Measurements from ENCODE around the gene TFCP2. TPM values are rescaled to one million over a fixed set of nuclear protein-coding genes. Genes with fewer than 3 reads are reported as not detected.

The TFCP2 gene
- total and polyA plus RNA-seq, 8 donors: 24.1 to 57.6 (median 53.3) TPM

- DNase-seq (no peak), ATAC-seq (no peak)
- H3K9me3 ChIP-seq: no peaks in the 10 kb centered on the region
- H3K27me3 ChIP-seq: no peaks in the 10 kb centered on the region
- no peaks in the 10 kb centered on the region for H3K36me3 ChIP-seq
- no peak overlapping the region for H3K27ac ChIP-seq
- intact Hi-C loops (cut with DNase I): no loop called here
- H3K4me3 ChIP-seq: no peak overlapping the region
- H3K4me1 ChIP-seq: no peaks in the 10 kb centered on the region
- no peak for TF ChIP-seq CTCF (IDR thresholded peaks at IDR 0.05)
Observed at GRCh38 chr12:51152953-51153352, 20.0 kb downstream of the TFCP2 start.

- no peaks in the 10 kb centered on the region for H3K9me3 ChIP-seq
- intact Hi-C loops (cut with DNase I): no loop called here
- no peak for ATAC-seq
Observed at GRCh38 chr12:51150777-51151176, 22.2 kb downstream of the TFCP2 start.

GRCh38 chr12:51147309-51147708, 25.6 kb downstream of the TFCP2 start:
- no peaks in the 10 kb centered on the region for H3K9me3 ChIP-seq
- H3K4me1 ChIP-seq: no peaks in the 10 kb centered on the region
- no peak for DNase-seq
- H3K4me3 ChIP-seq: no peak overlapping the region
- no peaks in the 10 kb centered on the region for H3K27me3 ChIP-seq
- ATAC-seq: no peak
- no peaks in the 10 kb centered on the region for H3K36me3 ChIP-seq
- TF ChIP-seq CTCF (IDR thresholded peaks at IDR 0.05): no peak
- intact Hi-C loops (cut with DNase I): no loop called here
- H3K27ac ChIP-seq: no peak overlapping the region

More at GRCh38 chr12:51150777-51151176, 22.2 kb downstream of the TFCP2 start:
- Histone ChIP-seq H3K4me1 (no peaks in the 10 kb centered on the region), H3K36me3 (no peaks in the 10 kb centered on the region), H3K27ac (no peak overlapping the region), H3K4me3 (no peak overlapping the region), H3K27me3 (no peaks in the 10 kb centered on the region)
- no peak for DNase-seq
- no peak for TF ChIP-seq CTCF (IDR thresholded peaks at IDR 0.05)

- ATAC-seq (no peak), DNase-seq (no peak)
- Histone ChIP-seq H3K36me3 (peaks cover 0 to 28% of the 10 kb centered on the region in 2 donors), H3K4me1 (no peaks in the 10 kb centered on the region), H3K9me3 (no peaks in the 10 kb centered on the region), H3K4me3 (no peak overlapping the region), H3K27me3 (no peaks in the 10 kb centered on the region), H3K27ac (no peak overlapping the region)
- no peak for TF ChIP-seq CTCF (IDR thresholded peaks at IDR 0.05)
- intact Hi-C loops (cut with DNase I): no loop called here
Observed at GRCh38 chr12:51139292-51139844, 33.6 kb downstream of the TFCP2 start.

- no peaks in the 10 kb centered on the region for H3K9me3 ChIP-seq
- no peak for DNase-seq
- no peak for TF ChIP-seq CTCF (IDR thresholded peaks at IDR 0.05)
- no peaks in the 10 kb centered on the region for H3K4me1 ChIP-seq
- no peaks in the 10 kb centered on the region for H3K27me3 ChIP-seq
- H3K4me3 ChIP-seq: no peak overlapping the region
- H3K27ac ChIP-seq: no peak overlapping the region
- intact Hi-C loops (cut with DNase I): no loop called here
- peaks cover 0 to 15% of the 10 kb centered on the region in 2 donors for H3K36me3 ChIP-seq
- no peak for ATAC-seq
Observed at GRCh38 chr12:51132693-51133092, 40.2 kb downstream of the TFCP2 start.
